ENCODE results near the gene HORMAD2.

GRCh38 chr22:30158277-30158676 lies 78.0 kb downstream of the HORMAD2 start:
- TF ChIP-seq STAT5B (CRISPR knock-in tag; IDR thresholded peaks at IDR 0.05) (no peak), NFYB (IDR thresholded peaks at IDR 0.05; ENCODE audit: extremely low read depth, insufficient read length) (no peak), MAX (CRISPR knock-in tag; IDR thresholded peaks at IDR 0.05) (no peak)
